PC-9 (cell line): ENCODE results near the gene MFSD8. TPM values are rescaled to one million over a fixed set of nuclear protein-coding genes. Genes with fewer than 3 reads are reported as not detected.

Experiments used
- BruUV-seq: library from RNA; stranded (reverse); fragments of 400-500 nt; replicated peaks from 2 replicates; lab custom pipeline; 2021; lab: Mats Ljungman, UMichigan
- CTCF ChIA-PET: fragments of 300-600 bp; sonication (Branson Sonifier 250); formaldehyde crosslinking; loops from one replicate; lab custom pipeline; 2022; ENCODE audit warnings: antibody characterized with exemption; lab: Charles Lee
- POLR2A ChIA-PET: fragments of 300-600 bp; sonication (Branson Sonifier 250); formaldehyde crosslinking; loops from one replicate; lab custom pipeline; 2022; ENCODE audit warnings: antibody characterized with exemption; ENCODE audit not compliant: unreplicated experiment; lab: Charles Lee
- DNase-seq, 2 experiments: peaks; one replicate each; pipeline versions ENCODE4 v3.0.0 to v3.0.0-alpha.2; 2015 to 2022; ENCODE audit warnings: mixed read lengths in 1 of 2
- H2AFZ ChIP-seq: fragments of 200-600 bp; sonication (generic); 2 replicates; pipeline ENCODE4 v1.8.1; 2017; ENCODE audit warnings: antibody characterized with exemption
- H3F3A ChIP-seq: fragments of 200-600 bp; sonication (generic); 2 replicates; pipeline ENCODE4 v1.8.1; 2017; ENCODE audit warnings: antibody characterized with exemption, mild to moderate bottlenecking, low read depth; ENCODE audit not compliant: insufficient read depth
- H3K27ac ChIP-seq: fragments of 200-600 bp; sonication (generic); 2 replicates; pipeline ENCODE4 v1.6.1; 2016; ENCODE audit warnings: mixed run types
- H3K27me3 ChIP-seq: fragments of 200-600 bp; sonication (generic); 2 replicates; pipeline ENCODE4 v1.6.1; 2016; ENCODE audit warnings: low read depth, mixed run types; ENCODE audit not compliant: insufficient read depth
- H3K36me3 ChIP-seq: fragments of 200-600 bp; sonication (generic); 2 replicates; pipeline ENCODE4 v1.6.1; 2016; ENCODE audit warnings: low read depth, mixed run types
- H3K4me1 ChIP-seq: fragments of 200-600 bp; sonication (generic); replicated peaks from 2 replicates; pipeline ENCODE4 v1.6.1; 2016; ENCODE audit warnings: mixed run types; ENCODE audit not compliant: insufficient read depth
- H3K4me2 ChIP-seq: fragments of 200-600 bp; sonication (generic); 2 replicates; pipeline ENCODE4 v1.6.1; 2017; ENCODE audit warnings: mixed run types
- H3K4me3 ChIP-seq: fragments of 200-600 bp; sonication (generic); 2 replicates; pipeline ENCODE4 v1.6.1; 2016; ENCODE audit warnings: mixed run types
- H3K79me2 ChIP-seq: fragments of 200-600 bp; sonication (generic); 2 replicates; pipeline ENCODE4 v1.6.1; 2017; ENCODE audit warnings: low read depth, mixed run types
- H3K9me2 ChIP-seq: fragments of 200-600 bp; sonication (generic); 2 replicates; pipeline ENCODE4 v1.8.1; 2017; ENCODE audit warnings: mild to moderate bottlenecking; ENCODE audit not compliant: insufficient read depth
- H3K9me3 ChIP-seq: fragments of 200-600 bp; sonication (generic); 2 replicates; pipeline ENCODE4 v1.8.1; 2016; ENCODE audit warnings: low read depth; ENCODE audit not compliant: insufficient read depth
- H4K20me1 ChIP-seq: fragments of 200-600 bp; sonication (generic); 2 replicates; pipeline ENCODE4 v1.8.1; 2017; ENCODE audit not compliant: insufficient read depth
- EZH2 ChIP-seq: fragments of 200-600 bp; sonication (generic); IDR thresholded peaks from 2 replicates; pipeline ENCODE4 v1.8.0; 2017; ENCODE audit warnings: antibody characterized with exemption, low read depth
- intact Hi-C: fragments of 100-400 bp; cut with micrococcal nuclease; formaldehyde crosslinking; loops from one replicate; pipeline ENCODE4 v1.10.0; 2022; ENCODE audit not compliant: unreplicated experiment
- total RNA-seq: library from RNA; stranded (reverse); gene quantifications from 2 replicates; pipeline ENCODE4 v1.2.3, GENCODE V29; 2021
- TF ChIP-seq, protein P1 (sequence below): fragments of 200-600 bp; sonication (generic); conservative IDR thresholded peaks from 2 replicates; pipeline ENCODE4 v1.6.1; 2017; ENCODE audit warnings: mixed run types, antibody characterized with exemption, mild to moderate bottlenecking, moderate library complexity

Gene MFSD8
- total RNA-seq, 1 experiment from 2014 or later: 21.4 TPM

- no TSS peak for BruUV-seq
- H3K9me2 ChIP-seq: no peaks in the 10 kb centered on the region
- H4K20me1 ChIP-seq: no peaks in the 10 kb centered on the region
- ChIA-PET POLR2A (no interaction called here), CTCF (no interaction called here)
- H3K27me3 ChIP-seq: no peaks in the 10 kb centered on the region
- H3F3A ChIP-seq: no peaks in the 10 kb centered on the region
- peak; percentile 3 to 40 for DNase-seq
- H3K4me2 ChIP-seq: no peak overlapping the region
- H3K27ac ChIP-seq: no peak overlapping the region
- no peaks in the 10 kb centered on the region for H3K4me1 ChIP-seq
- no peak overlapping the region for H2AFZ ChIP-seq
- no peaks in the 10 kb centered on the region for H3K79me2 ChIP-seq
- H3K4me3 ChIP-seq: no peak overlapping the region
- TF ChIP-seq, protein P1, sequence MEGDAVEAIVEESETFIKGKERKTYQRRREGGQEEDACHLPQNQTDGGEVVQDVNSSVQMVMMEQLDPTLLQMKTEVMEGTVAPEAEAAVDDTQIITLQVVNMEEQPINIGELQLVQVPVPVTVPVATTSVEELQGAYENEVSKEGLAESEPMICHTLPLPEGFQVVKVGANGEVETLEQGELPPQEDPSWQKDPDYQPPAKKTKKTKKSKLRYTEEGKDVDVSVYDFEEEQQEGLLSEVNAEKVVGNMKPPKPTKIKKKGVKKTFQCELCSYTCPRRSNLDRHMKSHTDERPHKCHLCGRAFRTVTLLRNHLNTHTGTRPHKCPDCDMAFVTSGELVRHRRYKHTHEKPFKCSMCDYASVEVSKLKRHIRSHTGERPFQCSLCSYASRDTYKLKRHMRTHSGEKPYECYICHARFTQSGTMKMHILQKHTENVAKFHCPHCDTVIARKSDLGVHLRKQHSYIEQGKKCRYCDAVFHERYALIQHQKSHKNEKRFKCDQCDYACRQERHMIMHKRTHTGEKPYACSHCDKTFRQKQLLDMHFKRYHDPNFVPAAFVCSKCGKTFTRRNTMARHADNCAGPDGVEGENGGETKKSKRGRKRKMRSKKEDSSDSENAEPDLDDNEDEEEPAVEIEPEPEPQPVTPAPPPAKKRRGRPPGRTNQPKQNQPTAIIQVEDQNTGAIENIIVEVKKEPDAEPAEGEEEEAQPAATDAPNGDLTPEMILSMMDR: no peak
- TF ChIP-seq EZH2: no peak
- H3K9me3 ChIP-seq: no peaks in the 10 kb centered on the region
- intact Hi-C loops: no loop called here
- no peaks in the 10 kb centered on the region for H3K36me3 ChIP-seq
Measured at GRCh38 chr4:127995776-127996175, 30.8 kb upstream of the MFSD8 start.

GRCh38 chr4:127993151-127993550, 28.2 kb upstream of the MFSD8 start:
- BruUV-seq: no TSS peak
- POLR2A ChIA-PET: no interaction called here
- intact Hi-C loops: no loop called here
- TF ChIP-seq, protein P1: no peak
- no peak for TF ChIP-seq EZH2
- Histone ChIP-seq H2AFZ (no peak overlapping the region), H3K4me3 (no peak overlapping the region), H3K4me1 (no peaks in the 10 kb centered on the region), H3F3A (no peaks in the 10 kb centered on the region), H3K79me2 (no peaks in the 10 kb centered on the region), H3K27ac (no peak overlapping the region), H4K20me1 (no peaks in the 10 kb centered on the region), H3K9me3 (no peaks in the 10 kb centered on the region), H3K9me2 (no peaks in the 10 kb centered on the region), H3K4me2 (no peak overlapping the region), H3K36me3 (no peaks in the 10 kb centered on the region), H3K27me3 (no peaks in the 10 kb centered on the region)
- DNase-seq: no peak
- CTCF ChIA-PET: no interaction called here

GRCh38 chr4:127988638-127989037, 23.7 kb upstream of the MFSD8 start:
- Histone ChIP-seq H3K27me3 (no peaks in the 10 kb centered on the region), H3F3A (no peaks in the 10 kb centered on the region), H2AFZ (no peak overlapping the region), H3K4me3 (no peak overlapping the region), H3K79me2 (no peaks in the 10 kb centered on the region), H3K27ac (no peak overlapping the region), H3K4me1 (no peaks in the 10 kb centered on the region), H3K36me3 (no peaks in the 10 kb centered on the region), H3K9me3 (no peaks in the 10 kb centered on the region), H4K20me1 (no peaks in the 10 kb centered on the region), H3K9me2 (no peaks in the 10 kb centered on the region), H3K4me2 (no peak overlapping the region)
- intact Hi-C loops: no loop called here
- no peak for DNase-seq
- TF ChIP-seq EZH2: no peak
- TF ChIP-seq, protein P1: no peak
- BruUV-seq: no TSS peak
- ChIA-PET CTCF (no interaction called here), POLR2A (no interaction called here)
